IMR-90 (cell line): ENCODE measurements around the gene HSD17B8.

ENCODE experiments used
- BHLHE40 ChIP-seq: fragments of 150-350 bp; IDR thresholded peaks from 2 replicates; pipeline ENCODE4 v1.6.1; 2016; ENCODE audit warnings: mild to moderate bottlenecking, low read depth, low read length
- FOS ChIP-seq: fragments of 150-350 bp; IDR thresholded peaks from 2 replicates; pipeline ENCODE4 v1.6.1; 2016; ENCODE audit warnings: low read depth, low read length
- MAZ ChIP-seq: IDR thresholded peaks from 2 replicates; pipeline ENCODE4 v1.6.1; 2012; ENCODE audit warnings: low read depth, mild to moderate bottlenecking, low read length, improper control_type of control experiment, moderate library complexity, borderline replicate concordance
- NFE2L2 ChIP-seq: fragments of 150-350 bp; IDR thresholded peaks from 2 replicates; pipeline ENCODE4 v1.6.1; 2016; ENCODE audit warnings: low read depth, mild to moderate bottlenecking, low read length
- POLR2A ChIP-seq: IDR thresholded peaks from 2 replicates; pipeline ENCODE4 v1.6.1; 2012; ENCODE audit warnings: mild to moderate bottlenecking, low read depth, low read length
- RAD21 ChIP-seq: IDR thresholded peaks from 2 replicates; pipeline ENCODE4 v1.6.1; 2012; ENCODE audit warnings: low read length, improper control_type of control experiment
- RCOR1 ChIP-seq: IDR thresholded peaks from 2 replicates; pipeline ENCODE4 v1.6.1; 2012; ENCODE audit warnings: mild to moderate bottlenecking, low read length, improper control_type of control experiment; ENCODE audit not compliant: insufficient replicate concordance
- RFX5 ChIP-seq: IDR thresholded peaks from 2 replicates; pipeline ENCODE4 v1.8.0; 2012; ENCODE audit warnings: low read depth, mild to moderate bottlenecking, low read length, moderate library complexity
- SMC3 ChIP-seq: fragments of 150-350 bp; IDR thresholded peaks from 2 replicates; pipeline ENCODE4 v1.6.1; 2016; ENCODE audit warnings: low read depth, mild to moderate bottlenecking, antibody characterized with exemption, low read length, moderate library complexity
- TF ChIP-seq, protein P1 (sequence below): conservative IDR thresholded peaks from 2 replicates; pipeline ENCODE4 v1.5.1; 2012; ENCODE audit warnings: mild to moderate bottlenecking, low read depth, low read length, improper control_type of control experiment
- TF ChIP-seq, protein P2 (sequence below): fragments of 150-350 bp; IDR thresholded peaks from 2 replicates; pipeline ENCODE4 v1.6.1; 2016; ENCODE audit warnings: low read depth, mild to moderate bottlenecking, low read length, moderate library complexity, borderline replicate concordance

DNA sequence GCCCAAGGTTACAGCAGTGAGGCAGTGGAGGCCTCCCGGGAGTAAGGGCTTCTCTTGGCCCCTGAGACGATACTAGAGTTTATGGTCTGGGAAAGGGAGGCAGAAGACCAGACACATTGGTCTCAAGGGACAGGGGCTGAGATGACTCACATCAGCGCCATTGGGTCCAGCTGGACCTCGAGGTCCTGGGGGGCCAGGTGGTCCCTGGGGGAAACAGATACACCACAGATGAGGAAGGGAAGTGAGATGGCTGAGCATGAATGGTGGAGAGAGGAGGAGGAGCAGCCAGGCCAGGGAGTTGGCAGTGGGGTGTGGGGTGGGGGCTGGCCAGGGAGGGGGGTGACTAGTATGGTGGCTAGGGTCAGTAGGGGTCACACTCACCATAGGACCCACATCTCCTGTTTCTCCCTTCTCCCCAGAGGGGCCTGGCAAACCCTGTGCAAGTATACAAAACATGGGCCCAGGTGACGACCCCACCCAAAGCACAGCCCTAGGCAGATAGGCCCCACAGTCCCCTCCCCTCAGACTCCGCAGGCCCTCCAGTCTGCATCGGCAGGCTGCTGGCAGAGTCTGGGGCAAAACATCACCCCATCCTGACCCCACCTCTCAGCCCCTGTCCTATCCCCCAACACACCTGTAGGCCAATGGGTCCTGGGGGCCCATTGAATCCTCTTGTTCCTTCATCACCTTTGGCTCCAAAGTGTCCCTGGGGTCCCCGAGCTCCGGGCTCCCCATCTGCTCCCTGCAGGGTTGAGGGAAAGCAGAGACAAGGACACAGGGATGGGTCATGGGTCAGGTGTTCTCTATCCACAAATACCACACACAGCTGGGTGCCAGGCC, 34.1 kb upstream of the HSD17B8 start:
- TF ChIP-seq, protein P1, sequence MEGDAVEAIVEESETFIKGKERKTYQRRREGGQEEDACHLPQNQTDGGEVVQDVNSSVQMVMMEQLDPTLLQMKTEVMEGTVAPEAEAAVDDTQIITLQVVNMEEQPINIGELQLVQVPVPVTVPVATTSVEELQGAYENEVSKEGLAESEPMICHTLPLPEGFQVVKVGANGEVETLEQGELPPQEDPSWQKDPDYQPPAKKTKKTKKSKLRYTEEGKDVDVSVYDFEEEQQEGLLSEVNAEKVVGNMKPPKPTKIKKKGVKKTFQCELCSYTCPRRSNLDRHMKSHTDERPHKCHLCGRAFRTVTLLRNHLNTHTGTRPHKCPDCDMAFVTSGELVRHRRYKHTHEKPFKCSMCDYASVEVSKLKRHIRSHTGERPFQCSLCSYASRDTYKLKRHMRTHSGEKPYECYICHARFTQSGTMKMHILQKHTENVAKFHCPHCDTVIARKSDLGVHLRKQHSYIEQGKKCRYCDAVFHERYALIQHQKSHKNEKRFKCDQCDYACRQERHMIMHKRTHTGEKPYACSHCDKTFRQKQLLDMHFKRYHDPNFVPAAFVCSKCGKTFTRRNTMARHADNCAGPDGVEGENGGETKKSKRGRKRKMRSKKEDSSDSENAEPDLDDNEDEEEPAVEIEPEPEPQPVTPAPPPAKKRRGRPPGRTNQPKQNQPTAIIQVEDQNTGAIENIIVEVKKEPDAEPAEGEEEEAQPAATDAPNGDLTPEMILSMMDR: no peak
- no peak for TF ChIP-seq NFE2L2
- TF ChIP-seq, protein P2, sequence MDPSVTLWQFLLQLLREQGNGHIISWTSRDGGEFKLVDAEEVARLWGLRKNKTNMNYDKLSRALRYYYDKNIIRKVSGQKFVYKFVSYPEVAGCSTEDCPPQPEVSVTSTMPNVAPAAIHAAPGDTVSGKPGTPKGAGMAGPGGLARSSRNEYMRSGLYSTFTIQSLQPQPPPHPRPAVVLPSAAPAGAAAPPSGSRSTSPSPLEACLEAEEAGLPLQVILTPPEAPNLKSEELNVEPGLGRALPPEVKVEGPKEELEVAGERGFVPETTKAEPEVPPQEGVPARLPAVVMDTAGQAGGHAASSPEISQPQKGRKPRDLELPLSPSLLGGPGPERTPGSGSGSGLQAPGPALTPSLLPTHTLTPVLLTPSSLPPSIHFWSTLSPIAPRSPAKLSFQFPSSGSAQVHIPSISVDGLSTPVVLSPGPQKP: no peak
- TF ChIP-seq POLR2A: no peak
- TF ChIP-seq SMC3: no peak
- no peak for TF ChIP-seq RAD21
- TF ChIP-seq MAZ: no peak
- TF ChIP-seq BHLHE40: no peak
- TF ChIP-seq FOS: no peak
- TF ChIP-seq RCOR1: no peak
- no peak for TF ChIP-seq RFX5
